Activated T-cell treated with anti-CD3 and anti-CD28 coated beads for 48 hours (primary cell): ENCODE measurements around the gene TNPO1.
"Not testable (repeated sequence)": the region's sequence is repeated elsewhere in the genome, so short reads cannot be mapped to it uniquely, and the experiment has no call there.

ENCODE experiments used
- DNase-seq: peaks from one replicate; pipeline ENCODE4 v3.0.0-alpha.2; 2020; ENCODE audit warnings: low read depth

The TNPO1 gene

DNA sequence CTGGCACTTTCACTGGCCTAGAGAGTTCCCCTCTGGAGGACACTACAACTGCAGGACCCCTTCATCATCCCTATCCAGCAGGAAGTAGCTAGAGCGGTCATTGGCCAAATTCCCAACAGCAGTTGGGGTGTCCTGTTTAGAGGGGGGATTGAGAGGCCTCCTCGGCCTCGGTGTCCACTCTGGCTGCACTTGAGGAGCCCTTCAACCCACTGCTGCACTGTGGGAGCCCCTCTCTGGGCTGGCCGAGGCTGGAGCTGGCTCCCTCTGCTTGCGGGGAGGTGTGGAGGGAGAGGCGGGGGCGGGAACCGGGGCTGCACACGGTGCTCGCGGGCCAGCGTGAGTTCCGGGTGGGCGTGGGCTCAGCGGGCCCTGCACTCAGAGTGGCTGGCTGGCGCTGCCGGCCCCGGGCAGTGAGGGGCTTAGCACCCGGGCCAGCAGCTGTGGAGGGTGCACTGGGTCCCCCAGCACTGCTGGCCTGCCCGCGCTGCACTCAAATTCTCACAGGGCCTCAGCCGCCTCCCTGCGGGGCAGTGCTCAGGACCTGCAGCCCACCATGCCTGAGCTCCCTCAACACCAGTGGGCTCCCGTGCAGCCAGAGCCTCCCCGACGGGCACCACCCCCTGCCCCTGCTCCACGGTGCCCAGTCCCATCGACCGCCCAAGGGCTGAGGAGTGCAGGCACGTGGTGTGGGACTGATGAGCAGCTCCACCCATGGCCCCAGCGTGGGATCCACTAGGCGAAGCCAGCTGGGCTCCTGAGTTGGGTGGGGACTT is 118.7 kb downstream of the TNPO1 start:
- not testable (repeated sequence) for DNase-seq

DNA sequence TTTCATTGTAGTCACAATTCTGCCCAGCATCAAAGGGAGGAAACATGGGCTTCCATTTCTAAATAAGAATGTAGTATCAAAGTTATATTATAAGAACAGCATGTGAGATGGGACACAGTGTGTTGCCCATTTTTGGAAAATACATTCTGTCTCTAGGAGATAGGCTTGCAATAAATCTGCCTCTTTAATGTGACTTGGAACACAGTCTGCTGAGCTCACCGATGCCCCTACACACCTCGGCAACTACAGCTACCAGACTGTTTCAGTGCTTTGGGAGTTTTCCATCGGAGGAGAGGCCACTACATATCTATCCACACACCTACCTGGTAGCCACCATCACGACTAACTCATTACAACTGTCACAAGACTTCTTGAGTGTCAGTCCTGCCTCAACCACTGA is 120.4 kb downstream of the TNPO1 start:
- no peak for DNase-seq

DNA sequence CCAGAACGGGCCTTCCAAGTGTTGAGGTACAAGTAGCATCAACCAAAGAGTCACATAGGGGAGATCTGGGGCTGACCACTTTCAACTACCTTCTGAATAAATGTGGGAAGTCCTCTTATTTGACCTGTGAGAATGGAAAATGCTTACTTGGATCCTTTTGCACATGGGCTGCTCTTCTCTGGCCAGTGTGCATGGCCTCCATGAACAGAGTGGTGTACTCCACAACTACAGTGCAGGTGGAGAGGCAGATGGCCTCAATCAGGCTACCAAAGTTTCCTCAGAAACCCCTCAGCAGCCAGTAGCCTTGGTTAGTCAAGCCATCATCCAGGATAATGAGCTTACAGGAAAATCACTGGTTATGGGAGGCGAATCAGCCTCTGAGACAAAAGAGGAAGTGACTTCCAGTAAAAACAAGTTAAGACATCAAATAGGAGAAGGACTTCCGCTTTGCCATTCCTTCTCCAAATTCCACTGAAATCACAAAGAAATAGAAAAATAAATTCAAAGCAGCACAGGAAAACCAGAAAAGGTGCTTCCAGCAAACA is 121.1 kb downstream of the TNPO1 start:
- DNase-seq: no peak

DNA sequence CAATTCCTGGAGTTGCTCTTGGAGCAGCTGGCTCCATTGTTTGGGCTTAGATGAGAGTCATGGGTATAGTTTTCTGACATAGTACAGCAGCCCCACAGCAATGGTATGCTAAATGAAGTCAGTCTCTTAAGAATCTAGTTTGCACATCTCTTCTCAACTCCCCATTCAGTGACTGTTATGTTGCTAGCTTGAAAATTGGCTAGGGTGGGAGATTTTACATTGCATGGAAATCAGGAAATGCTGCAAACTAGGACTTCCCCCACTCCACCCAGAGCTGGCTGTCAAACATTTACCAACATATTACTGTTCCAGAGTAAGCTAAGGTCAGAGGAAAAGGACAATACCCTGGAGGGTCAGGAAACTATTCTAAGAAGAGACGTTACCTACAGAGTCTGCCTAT is 121.7 kb downstream of the TNPO1 start:
- DNase-seq: no peak

DNA sequence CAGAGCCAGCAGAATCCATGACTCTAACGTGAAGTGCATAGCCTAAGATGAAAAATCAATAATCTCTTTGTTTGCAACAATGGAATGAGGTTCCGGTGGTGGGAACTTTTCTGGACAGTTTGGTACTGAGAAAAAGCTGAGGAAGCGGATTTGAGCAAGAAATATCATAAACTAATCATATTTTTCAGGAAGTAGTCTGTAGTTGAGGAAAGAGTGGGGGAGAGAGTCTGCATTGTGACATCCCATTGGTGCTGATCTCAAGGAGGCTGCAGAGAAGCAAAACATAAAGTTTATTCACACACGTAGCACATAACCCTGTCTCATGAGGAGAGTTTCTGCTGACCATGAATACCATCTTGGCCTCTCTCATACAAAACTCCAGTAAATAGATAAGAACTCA is 123.6 kb downstream of the TNPO1 start:
- DNase-seq: no peak

DNA sequence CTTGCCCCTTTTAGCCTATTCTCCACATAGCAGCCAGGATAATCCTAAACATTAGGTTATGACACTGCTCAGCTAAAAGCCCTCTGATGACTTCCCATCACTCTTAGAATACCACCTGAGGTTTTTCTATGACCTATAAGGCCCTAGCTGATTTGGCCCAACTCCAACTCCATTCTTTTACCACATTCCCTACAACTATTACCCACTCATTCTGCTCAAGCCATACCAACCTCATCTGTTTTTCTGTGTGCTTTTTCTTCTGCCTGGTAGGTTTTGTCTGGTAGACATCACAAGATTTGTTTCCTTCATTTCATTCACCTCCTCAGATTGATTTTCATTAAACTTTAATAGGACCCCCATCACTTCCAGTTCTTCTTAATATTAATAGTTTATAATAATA is 126.8 kb downstream of the TNPO1 start:
- DNase-seq: no peak

DNA sequence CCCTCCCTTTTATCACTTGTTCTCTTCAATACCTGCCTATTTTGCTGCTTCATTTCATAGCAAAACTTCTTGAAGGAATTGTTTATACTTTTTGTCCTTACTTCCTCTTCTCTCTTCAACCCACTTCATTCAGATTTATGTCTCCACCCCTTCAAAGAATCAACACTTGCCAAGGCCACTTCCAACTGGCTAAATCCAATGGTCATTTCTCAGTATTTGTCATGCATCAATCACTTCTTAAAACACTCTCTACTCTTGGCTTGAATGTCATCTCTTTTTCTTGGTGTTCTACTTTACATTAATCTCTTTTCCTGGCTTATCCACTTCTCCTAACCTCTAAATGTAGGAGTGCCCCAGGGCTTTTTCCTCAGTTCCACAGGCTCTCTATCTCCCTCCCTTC is 131.0 kb downstream of the TNPO1 start:
- DNase-seq: no peak

DNA sequence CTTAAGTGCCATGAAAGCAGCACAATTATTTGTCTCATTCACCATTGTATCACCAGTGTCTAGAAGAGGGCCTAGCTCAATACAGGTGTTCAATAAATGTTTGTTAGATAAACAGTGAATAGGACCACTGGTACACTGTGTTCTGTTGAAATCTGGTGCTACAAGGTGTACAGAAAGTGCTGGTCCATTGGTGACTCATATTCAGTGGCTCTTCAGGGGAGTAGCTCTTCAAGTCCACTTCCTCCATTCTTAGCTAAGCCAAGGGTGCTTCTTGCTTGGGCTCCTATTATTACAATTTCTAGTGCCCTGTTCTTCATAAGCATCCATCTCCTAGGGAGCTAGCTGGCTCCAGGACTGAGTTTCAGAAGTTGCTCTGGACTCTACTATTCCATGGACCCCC is 133.0 kb downstream of the TNPO1 start:
- no peak for DNase-seq

DNA sequence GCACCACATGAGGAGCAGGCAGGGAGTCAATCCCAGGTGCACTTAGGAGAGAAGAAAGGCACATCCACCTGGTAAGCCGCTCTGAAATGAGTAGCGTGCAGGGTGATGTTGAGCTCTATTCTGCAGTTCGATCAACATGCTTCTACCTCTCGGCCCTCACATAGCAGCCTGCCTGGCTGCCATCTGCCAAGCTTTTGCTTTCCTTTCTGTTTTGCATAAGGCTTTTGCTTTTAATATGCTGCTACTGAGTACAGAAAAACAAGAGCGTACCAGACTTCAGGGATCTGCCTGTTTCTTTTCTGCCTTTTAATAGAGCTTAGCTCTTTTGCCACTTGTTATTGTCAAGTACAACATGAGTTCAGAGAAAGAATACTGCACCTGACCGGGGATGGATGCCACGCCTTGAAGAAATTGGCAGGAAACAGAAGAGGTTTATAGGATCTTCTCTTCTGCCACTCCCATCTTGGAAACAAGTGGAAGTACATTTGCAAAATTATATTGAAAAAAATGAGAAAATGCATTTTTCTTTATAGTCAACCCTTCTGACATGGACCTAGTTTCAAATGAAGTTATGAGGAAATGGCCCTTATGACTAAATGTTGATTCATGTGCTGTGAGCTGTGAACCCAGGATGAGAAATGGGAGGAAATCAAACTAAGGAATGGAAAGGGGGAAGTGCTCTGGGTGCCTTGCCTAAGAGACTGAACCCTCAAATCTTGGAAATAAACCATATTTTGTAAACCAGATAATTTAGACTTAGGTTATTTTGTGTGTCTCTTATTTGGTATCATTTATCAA is 135.4 kb downstream of the TNPO1 start:
- no peak for DNase-seq

DNA sequence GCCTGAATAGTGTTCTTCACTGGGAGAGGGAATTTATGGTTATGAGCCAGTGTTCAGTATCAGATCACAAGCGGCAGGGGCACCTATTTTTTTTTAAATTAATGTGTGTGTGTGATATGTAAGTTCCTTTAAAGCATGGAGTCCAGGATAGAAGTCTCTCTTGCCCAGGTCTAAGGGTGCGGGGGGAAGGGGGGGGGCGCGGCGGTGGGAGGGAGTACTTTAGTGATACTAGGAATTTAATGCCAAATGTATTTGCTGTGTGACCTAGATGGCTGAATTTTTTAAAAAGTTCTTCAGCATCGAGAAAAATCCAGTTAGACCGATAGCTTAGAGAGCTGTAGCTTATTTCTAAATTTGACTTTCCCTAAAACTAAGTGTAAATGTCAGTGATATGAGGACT is 137.9 kb downstream of the TNPO1 start:
- no peak for DNase-seq

DNA sequence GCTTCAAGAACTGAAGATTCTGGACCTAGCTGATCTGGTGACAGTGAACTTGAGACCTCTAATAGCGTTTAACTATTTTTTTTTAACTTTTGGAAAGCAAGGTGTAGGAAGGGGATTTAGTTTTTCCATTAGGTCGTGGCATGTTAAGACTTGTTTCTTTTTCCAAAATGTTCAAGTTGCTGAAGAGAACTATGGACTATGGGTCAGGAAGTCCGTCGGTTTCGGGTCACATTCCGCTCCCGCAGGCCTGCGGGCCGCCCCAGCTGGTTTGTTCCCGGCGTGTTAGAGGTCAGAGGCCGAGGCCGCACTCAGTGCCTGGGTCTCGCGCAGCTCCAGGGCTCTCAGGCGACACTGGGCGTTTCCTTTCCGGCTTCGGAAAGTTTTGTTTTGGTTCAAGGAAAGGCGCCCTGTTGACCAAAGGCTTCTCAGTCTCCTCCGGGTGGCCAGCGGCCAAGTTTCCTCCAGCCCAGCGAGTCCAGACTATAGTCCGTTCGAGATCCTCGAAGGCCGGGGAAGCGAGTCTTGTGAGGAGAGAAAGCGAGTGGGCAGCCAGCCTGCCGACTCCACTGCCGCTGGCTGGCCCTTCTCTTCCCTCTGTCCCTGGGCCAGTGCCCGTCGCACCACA is 138.8 kb downstream of the TNPO1 start:
- DNase-seq: no peak

DNA sequence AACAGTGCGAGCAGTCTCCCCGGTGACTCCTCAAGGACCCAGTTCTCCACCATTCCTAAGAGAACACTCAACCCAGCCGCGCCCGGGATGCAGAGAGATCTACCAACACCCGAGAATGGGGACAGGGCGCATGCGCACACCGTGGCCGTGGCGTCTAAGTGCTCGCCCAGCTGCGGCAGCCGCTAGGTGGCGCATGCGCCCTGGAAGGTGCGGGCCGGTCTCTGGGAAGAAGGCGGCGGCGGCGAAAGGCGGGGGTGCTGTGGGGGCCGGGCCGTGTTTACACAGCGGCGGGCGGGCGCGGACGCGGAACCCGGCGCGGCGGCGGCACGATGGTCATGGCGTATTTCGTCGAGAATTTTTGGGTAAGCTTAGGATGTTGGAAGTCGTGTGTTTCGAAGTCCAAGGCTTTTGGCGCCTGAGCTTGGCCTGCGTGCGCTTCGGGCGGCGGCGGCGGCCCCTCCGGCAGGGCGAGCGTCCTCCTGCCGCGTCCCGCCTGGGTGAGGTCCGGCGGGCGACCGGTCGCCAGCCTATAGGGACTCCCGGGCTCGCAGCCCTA is 139.4 kb downstream of the TNPO1 start, which contains the start of gene FCHO2:
FCHO2 (plus strand) TSS at position 274 of the 556 bp plus-strand sequence; CDS start at position 330, 56 bp downstream.
- DNase-seq: peak; percentile 93

DNA sequence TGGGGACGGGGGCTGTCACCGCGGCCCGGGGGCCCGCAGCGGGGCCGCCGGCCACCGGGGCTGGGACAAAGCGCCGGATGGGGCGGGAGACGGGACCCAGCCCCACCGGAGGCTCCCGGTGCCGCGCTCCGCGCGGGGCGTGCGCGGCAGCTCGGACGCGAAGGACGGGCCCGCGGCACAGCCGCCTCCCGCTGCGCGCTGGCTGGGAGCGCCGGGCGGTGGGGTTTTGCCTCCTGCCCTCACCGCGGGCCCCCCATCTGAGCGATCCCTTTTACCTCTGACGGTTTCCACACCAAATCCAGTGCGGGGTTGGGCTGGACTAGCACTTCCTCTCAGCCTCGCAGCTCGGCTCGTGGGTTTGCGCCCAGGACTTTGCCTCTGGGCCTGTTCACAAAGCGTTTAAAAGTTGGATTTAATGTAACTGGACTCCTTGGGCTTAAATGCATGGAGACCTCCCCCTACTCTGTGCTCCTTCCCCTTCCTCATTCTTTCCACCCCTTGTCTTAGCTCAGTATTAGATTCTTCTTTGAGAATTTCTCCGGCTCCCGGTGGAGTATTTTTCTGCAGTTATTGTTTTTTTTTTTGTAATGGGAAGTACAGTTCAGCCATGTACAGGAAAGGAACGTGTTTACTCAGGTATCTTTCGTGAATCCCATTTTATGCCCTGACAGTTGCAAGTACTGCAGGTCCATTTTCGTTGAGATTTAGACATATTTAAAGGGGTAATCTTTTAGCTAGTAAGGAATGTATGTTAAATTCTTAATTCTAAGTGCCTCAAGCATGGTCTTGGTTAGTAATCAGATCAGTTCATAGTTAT is 140.1 kb downstream of the TNPO1 start:
- peak; percentile 22 for DNase-seq

DNA sequence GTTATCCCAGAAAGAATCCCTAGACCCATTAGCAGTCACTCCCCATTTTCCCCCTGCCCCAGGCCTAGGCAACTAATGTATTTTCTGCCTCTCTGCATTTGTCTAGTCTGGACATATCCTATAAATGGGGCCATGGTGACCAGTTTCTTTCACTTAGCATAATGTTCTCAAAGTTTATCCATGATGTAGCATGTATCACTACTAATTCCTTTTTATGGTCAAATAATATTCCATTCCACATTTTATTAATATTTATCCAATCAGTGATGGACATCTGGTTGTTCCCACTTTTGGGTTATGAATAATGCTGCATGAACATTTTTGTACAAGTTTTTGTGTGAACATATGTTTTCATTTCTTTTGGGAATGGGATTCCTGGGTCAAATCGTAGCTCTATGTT is 140.9 kb downstream of the TNPO1 start:
- DNase-seq: no peak

DNA sequence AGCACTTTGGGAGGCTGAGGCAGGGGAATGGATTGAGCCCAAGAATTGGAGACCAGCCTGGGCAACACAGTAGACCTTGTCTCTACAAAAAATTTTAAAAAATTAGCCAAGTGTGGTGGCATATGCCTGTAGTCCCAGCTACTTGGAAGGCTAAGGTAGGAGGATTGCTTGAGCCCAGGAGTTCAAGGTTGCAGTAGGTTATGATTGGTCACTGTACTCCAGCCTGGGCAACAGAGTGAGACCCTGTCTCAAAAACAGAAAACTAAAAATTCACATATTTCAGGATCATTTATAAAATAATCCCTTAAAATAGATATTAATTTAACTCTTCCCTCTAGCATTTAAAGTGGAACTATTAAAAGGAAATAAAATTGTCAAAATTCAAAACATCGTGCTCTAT is 142.8 kb downstream of the TNPO1 start:
- DNase-seq: no peak
